Activated naive CD4-positive, alpha-beta T cell treated with anti-CD3 and anti-CD28 coated beads, Interleukin-2, amount 50 U/mL, for 16 hours (primary cell): ENCODE data around the gene OR10A5.
"Not testable (repeated sequence)": the region's sequence is repeated elsewhere in the genome, so short reads cannot be mapped to it uniquely, and the experiment has no call there.

Experiments
- DNase-seq: peaks from one replicate; pipeline ENCODE4 v3.0.0-alpha.2; 2020

OR10A5 gene

DNA sequence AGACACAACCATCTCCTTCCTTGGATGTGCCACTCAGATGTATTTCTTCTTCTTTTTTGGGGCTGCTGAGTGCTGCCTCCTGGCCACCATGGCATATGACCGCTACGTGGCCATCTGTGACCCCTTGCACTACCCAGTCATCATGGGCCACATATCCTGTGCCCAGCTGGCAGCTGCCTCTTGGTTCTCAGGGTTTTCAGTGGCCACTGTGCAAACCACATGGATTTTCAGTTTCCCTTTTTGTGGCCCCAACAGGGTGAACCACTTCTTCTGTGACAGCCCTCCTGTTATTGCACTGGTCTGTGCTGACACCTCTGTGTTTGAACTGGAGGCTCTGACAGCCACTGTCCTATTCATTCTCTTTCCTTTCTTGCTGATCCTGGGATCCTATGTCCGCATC lies 31.4 kb downstream of the OR10A5 start:
- no peak for DNase-seq

DNA sequence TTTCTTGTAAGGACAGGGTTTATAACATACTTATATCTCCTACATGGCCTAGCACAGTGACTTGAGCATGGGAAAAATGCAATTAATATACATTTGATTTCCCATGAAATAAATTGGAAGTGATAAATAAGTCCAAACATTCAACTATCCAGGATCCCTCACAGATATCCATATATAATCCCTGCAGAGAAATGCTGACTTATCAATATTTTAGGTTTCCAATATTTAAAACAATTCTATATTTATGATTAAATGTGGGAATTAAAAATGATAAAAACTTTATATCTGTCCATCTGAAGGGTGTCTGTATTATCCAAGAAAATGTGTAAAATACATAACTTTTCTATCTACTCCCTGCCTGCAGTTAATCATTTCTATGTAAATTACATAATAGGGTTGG lies 37.3 kb downstream of the OR10A5 start:
- DNase-seq: no peak

DNA sequence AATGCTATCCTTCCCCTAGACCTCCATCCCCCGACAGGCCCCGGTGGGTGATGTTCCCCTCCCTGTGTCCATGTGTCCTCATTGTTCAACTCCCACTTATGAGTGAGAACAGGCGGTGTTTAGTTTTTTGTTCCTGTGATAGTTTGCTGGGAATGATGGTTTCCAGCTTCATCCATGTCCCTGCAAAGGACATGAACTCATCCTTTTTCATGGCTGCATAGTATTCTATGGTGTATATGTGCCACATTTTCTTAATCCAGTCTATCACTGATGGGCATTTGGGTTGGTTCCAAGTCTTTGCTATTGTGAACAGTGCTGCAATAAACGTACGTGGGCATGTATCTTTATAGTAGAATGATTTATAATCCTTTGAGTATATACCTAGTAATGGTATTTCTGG lies 42.2 kb downstream of the OR10A5 start:
- not testable (repeated sequence) for DNase-seq

DNA sequence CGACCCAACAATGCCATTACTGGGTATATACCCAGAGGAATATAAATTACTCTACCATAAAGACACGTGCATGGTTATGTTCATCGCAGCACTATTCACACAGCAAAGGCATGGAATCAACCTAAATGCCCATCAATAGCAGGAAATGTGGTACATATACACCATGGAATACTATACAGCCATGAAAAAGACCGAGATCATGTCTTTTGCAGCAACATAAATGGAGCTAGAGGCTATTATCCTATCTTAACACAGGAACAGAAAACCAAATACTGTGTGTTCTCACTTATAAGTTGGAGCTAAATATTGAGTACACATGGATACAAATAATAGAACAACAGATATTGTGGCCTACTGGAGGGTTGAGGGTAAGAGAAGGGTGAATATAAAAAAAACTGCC lies 43.3 kb downstream of the OR10A5 start:
- DNase-seq: no peak

DNA sequence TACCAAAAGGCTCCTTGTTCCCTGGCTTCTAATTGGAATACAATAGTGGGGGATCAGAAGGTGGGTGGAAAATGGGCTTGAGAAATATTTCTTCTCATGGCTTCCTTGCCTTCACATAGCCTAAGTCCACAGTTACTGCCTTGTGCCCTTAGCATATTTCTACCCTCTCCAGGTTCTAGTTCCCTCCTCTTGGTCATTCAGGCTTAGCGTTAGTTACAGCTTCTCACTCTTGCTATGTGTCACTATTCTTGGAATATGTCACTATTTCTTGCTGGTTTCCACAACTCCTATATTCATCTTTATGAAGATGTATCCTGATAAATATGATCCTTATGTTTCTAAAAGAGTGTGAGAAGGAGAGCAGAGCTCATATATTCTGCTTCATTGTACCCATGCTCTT lies 44.4 kb downstream of the OR10A5 start:
- DNase-seq: no peak

DNA sequence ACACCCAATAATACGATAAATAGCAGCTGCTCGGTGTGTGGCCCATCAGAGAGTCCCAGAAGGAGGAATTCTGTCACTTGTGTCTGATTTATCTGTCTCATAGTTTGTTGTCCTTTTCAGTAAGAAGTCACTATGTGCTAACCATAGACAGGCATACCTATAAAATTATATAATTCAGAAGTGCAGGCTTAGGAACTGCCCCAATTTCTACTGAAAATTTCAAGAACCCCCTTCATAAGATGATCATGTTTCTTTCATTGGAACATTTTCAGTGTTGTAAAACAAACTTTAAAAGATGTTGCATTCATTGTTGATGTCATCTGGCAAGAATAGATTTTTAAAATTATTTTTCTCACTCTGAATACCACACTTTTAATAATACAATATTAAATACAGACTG lies 46.9 kb downstream of the OR10A5 start, which contains the start of gene OR2D2:
Gene OR2D2 (minus strand): TSS at position 101 of the 400 bp plus-strand sequence. CDS start 0 bp downstream, at position 101.
- no peak for DNase-seq

DNA sequence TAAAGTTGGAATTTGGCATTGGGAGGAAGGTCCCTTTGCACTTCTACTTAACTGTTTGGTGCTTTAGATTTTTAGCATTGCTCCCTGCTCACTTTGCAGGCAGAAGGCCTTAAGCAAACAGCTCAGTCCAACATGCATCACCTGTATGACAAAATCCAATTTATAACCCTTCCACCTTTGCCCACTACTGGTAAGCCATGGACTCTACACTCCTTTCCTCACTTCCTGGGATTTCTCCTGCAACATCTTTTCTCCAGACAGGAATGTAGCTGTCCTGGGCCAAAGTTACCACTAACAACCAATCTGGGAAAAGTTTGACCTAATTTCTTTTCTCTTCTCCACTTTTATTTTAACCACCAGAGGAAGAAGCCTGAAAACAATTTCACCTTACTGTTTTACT lies 48.6 kb downstream of the OR10A5 start:
- no peak for DNase-seq

DNA sequence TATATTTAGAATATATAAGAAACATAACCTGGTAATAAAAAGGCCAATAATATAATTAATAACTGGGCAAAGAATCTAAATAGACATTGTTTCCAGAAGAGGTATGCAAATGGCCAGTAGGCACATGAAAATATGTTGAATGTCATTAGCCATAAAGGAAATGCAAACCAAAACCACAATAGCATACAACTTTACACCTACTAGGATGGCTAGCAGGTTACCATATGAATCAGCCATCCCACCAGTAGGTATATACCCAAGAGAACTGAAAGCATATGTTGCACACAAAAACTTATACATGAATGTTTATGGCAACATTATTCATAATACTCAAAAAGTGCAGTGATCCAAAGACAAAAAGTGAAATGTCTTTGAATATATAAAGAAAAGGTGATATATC lies 49.5 kb downstream of the OR10A5 start:
- no peak for DNase-seq
